CD4-positive, alpha-beta T cell treated with Interleukin-6 at 100 ng/mL for 8 hours (primary cell): Measurements from ENCODE around the gene FAM184A.

Experiments
- DNase-seq: peaks from one replicate; pipeline ENCODE4 v3.0.0-alpha.2; 2020; ENCODE audit warnings: mixed read lengths, low spot score

FAM184A gene

GRCh38 chr6:119096721-119097565, 18.5 kb upstream of the FAM184A start:
- DNase-seq: no peak

- no peak for DNase-seq
Measured at GRCh38 chr6:119090256-119090655, 11.8 kb upstream of the FAM184A start.

DNA sequence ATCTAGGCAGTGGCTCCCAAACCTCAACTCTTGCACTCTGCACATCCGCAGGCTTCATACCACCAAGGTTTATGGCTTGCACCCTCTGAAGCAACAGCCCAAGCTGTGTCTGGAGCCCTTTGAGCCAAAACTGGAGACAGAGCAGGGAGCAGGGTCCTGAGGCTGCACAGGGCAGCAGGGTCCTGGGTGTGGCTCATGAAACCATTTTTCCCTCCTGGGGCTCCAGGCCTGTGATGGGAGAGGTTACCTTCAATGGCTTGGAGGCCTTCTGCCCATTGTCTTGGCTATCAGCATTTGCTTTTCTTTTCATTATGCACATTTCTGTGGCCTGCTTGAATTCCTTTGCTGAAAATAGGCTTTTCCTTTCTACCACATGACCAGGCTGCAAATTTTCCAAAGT, 6.3 kb upstream of the FAM184A start:
- no peak for DNase-seq

DNA sequence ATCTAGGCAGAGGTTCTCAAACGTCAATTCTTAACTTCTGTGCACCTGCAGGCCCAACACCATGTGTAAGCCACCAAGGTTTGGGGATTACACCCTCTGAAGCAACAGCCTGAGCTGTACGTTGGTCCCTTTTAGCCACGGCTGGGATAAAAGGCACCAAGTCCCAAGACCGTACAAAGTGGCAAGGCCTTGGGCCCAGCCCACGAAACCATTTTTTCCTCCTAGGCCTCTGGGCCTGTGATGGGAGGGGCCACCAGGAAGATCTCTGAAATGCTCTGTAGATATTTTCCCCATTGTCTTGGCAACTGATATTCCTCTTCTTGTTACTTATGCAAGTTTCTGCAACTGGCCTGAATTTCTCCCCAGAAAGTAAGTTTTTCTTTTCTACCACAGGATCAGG, 4.5 kb upstream of the FAM184A start:
- no peak for DNase-seq

DNA sequence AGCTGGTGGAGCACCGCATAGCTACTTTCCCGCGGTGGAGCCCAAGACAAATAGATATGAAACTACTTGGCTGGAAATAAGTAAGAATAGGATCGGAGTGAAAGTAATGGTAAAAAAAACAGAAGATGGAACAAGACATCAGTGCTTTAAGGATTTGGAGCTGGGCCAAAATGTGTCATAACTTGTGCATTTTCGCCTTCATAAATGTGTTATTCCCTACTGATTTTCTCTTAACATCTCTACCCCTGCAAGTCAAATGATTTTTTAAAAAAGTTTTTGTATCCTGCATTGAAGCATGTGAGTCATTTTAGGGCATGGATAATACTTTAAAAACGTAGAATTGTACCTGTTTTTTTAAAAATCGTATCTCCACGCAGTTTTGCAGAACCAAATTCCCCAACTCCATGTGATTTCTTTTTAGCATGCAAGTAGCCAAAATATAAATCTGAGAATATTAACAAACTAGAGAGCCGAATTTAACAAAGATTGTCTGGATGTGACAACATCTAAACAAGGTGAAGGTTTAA, 882 bp upstream of the FAM184A start:
- peak; percentile 3 for DNase-seq

DNA sequence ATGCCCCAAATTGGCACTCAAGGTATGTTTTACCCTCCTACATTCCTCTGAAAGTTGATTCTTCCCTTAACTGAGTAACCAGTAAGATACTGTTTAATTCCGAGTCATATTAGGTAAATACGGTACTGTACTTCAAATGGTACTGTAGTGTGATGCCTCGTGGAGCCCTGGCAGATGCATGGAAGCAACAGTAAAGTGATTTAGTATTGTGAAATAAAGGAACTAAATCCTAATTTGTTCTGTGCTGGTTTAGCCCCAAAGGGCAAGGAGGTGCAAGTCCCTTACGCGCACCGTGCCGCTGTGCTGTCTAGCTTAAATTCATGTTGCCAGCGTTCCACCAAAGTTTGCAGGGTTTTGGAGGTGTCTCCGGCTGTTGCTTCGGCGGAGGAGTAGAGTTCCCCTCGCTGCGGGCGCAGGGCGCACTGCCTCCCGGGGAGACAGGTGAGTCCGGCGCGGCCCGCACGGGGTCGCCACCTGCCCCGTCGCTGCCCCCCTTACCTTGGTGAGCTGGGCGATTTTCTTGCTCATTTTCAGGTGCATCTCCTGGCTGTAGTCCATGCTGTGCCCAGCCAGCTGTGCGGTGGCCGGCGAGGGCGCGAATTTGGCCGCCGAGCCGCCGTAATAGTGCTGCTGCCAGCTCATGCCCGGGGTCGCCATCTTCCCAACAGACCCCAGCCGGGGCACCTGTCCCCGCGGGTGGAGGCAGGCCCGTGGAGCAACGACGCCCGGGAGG, 655 bp downstream of the FAM184A start:
- peak; percentile 50 for DNase-seq

GRCh38 chr6:119077391-119077642, 1.1 kb downstream of the FAM184A start:
- no peak for DNase-seq

DNA sequence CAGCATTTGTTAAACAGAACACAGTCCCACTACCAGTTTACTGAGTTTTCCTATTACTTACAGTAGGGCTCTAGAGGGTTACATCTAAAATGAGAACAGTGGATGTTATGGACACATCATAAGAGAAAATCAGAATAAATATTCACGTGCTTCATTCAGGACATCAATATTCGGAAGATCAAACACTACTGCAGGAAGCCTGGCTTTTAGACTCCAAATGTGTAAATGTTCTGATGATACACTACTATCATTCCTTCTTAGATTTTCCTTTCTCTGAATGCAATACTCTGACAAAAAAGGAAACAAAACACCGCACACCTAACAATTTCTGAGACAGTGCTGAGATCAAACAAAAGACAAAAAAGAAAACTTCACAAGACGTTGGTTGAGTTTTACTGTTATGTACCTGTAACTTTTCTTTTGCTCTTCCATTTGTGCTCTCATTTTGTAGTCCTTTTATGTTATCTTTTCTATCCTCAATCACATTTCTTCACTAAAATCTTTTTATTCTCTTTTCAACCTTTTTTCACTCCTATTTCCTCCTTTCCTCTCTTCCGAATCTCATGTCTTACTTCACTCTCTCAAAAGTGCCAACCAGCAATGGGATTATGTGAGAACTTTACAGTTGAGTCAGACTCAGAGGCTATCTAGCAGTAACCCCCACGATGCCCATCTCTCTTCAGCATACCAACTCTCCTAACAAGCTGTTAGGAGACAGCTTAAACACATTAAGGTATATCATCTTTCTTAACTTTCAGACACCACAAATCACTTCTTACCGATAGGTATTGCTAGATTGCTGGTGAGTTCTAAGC, 1.7 kb downstream of the FAM184A start:
- DNase-seq: peak; percentile 24

DNA sequence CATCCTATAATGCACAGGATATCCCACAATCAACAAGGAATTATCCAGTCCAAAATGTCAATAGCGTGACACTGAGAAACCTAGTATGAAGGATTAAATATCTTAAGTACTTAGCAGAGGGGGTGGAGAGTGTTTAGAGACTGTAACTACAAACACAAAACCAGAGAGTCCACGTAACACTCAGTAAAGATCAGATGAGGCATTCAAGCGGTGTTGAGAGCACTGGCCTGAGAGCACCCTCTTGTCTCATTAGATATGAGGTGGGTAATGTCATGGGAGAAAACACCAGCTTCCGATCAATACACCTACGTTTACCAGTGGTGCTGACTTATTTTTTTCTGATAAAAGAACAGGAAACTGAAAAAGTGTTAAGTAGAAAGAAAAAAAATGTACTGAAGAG, 2.3 kb downstream of the FAM184A start:
- peak; percentile 9 for DNase-seq

- DNase-seq: no peak
Measured at GRCh38 chr6:119075200-119075981, 3.1 kb downstream of the FAM184A start.

- no peak for DNase-seq
Measured at GRCh38 chr6:119073307-119074051, 5.0 kb downstream of the FAM184A start.

GRCh38 chr6:119071576-119071975, 6.9 kb downstream of the FAM184A start:
- no peak for DNase-seq

DNA sequence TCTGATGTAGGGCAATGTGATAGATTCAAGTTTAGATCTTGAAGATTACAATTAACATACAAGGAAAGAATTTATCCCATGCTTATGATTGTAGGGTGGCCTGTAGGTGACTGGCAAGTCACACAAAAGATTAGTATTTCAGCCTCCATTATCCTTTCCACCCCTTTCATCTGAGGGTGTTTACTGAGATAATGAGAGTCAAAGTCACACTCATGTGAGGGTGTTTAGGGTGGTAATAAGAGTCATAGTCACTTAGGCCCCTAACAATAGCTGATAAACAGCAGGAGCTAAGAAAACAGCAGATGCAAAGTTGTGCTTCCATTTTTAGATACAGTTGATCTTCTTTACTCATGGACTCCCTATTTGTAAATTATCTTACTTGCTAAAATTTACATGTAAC, 11.4 kb downstream of the FAM184A start:
- DNase-seq: no peak

- DNase-seq: no peak
Measured at GRCh38 chr6:119066517-119066916, 11.9 kb downstream of the FAM184A start.

DNA sequence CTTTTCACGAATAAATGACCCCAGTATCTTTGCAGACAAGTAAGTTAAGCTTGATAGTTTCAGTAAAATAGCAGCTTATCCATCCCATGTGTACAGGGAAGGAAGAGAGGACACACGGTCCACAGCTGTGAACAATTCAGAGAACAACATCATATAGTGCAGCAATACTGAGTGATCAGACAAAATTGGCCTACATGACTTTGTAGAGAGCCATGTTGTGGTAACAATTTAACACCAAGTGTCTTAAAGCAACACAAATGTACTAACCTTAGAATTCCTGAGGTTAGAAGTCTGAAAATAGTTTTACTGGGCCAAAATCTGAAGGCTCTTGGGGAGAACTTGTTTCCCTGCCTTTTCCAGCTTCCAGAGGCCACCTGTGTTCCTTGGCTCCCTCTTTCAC, 12.5 kb downstream of the FAM184A start:
- no peak for DNase-seq

- DNase-seq: no peak
Measured at GRCh38 chr6:119065382-119065781, 13.1 kb downstream of the FAM184A start.

- DNase-seq: no peak
Measured at GRCh38 chr6:119063491-119063890, 15.0 kb downstream of the FAM184A start.

DNA sequence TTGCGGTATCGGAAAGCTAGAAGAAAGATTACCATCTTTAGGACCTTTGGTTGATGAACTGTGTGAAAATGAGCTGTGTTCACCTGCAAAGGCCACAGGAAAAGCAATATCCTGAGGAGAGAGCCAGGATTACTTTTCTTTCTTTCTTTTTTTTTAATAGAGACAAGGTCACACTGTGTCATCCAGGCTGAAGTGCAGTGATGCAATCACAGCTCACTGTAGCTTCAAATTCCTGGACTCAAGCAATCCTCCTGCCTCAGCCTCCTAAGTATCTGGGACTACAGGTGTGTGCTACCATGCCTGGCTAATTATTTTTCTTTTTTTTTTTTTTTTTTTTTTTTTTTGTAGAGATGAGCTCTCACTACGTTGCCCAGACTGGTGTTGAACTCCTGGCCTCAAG, 17.2 kb downstream of the FAM184A start:
- no peak for DNase-seq

- DNase-seq: no peak
Measured at GRCh38 chr6:119060255-119060907, 18.1 kb downstream of the FAM184A start.

GRCh38 chr6:119055069-119055468, 23.4 kb downstream of the FAM184A start:
- DNase-seq: no peak

GRCh38 chr6:119052987-119053386, 25.5 kb downstream of the FAM184A start:
- no peak for DNase-seq
